ENCODE data around the gene DUSP16.
"Not testable (repeated sequence)": the region's sequence is repeated elsewhere in the genome, so short reads cannot be mapped to it uniquely, and the experiment has no call there.

DUSP16 gene

DNA sequence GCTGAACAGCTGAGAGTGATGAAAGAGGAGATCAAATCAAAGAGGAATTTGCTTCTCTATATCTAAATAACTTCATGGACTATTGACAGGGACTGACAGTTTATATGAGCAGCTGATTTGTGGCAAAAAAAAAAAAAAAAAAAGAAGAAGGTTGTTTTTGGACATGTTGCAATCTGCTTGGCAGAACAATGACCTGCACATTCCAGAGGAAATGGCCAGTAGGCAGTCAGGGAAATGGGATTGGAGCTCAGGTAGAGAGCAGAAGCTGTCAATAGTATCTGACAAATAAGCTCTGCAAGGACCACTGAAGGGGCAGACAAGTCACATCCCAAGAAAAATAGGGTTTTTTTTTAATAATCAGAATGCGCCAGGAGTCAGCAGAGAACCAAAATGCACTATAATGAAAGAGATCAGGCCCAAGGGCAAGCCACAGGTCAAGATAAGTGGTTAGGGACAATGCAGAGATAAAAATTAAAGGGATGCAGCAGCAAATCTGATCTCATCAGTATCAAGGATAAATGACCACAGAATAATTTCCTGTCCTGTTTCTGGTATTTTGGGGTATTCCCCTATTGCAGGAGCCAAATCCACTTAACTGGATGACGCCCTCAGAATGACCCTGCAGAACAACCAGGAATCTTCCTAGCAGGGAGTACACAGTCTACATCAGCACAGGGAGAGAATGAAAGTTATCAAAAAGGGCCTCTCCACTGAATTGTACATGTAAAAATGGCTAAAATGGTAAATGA, 22.6 kb upstream of the DUSP16 start:
- DNase-seq (ENCODE audit: low read depth in 2 of 2, low spot score in 1 of 2) = no peak

GRCh38 chr12:12583510-12584178, 21.0 kb upstream of the DUSP16 start:
- no peak for DNase-seq (ENCODE audit: low read depth in 2 of 2, low spot score in 1 of 2)

- no peak for DNase-seq (ENCODE audit: low read depth in 2 of 2, low spot score in 1 of 2)
Measured at GRCh38 chr12:12582895-12583303, 20.2 kb upstream of the DUSP16 start.

DNA sequence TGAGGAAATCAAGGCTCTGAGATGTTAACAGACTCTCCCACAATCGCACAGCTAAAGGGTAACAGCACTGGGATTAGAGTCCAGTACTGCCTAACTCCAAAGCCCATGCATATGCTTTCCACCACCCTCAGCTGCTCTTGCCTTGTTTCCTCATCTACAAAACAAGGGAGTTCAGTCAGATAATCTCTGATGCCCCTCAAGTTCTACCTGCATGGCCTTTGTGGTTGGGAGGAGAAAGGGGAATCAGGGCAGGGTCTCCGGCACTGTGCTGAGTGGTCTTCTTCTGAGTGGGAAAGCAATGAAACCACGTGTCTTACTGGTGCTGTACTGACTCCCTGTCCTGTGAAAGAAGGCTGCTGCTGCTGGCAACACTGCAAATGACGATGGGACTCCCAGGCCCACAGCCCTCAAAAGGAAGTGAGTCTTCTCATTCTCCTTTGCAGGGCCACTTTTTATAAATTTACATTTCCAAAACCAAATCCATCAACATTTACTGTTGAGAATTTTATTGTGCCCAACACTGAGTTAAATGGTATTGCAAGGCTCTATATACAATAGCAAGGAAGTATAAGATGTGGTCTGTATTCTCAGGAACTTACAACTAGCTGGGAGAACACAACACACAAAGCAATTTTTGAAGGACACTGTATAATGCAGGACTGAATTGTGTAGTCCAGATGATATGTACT, 19.7 kb upstream of the DUSP16 start:
- DNase-seq (ENCODE audit: low read depth in 2 of 2, low spot score in 1 of 2) = no peak

DNA sequence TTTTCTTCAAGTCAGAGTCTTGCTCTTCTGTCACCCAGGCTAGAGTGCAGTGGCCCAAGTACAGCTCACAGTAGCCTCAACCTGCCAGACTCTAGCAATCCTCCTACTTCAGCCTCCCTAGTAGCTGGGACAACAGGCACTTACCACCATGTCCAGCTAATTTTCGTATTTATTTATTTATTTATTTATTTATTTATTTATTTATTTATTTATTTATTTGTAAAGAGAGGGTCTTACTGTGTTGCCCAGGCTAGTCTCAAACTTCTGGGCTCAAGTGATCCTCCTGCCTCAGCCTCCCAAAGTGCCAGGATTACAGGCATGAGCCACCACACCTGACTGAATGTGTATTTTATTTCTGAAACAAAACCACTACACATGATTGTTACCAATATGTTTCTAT, 18.1 kb upstream of the DUSP16 start:
- DNase-seq (ENCODE audit: low read depth in 2 of 2, low spot score in 1 of 2) = not testable (repeated sequence)

DNA sequence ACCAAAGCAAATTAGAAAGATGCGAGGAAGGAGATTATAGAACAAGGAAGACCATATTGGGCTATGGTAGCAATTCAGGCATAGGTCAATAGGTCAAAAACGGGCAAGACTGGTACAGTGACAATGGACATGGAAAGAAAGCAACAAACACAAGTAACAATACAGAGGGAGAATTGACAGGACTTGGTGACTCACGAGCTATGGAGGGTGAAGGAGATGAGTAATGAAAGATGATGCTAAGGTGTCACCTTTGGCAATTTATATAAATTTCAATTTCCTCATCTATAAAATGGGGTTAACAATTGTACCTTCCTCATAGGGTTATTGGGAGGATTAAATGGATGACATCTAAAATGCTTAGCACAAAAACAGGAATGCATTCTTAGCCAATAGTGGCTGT, 15.1 kb upstream of the DUSP16 start:
- DNase-seq (ENCODE audit: low read depth in 2 of 2, low spot score in 1 of 2) = no peak

DNA sequence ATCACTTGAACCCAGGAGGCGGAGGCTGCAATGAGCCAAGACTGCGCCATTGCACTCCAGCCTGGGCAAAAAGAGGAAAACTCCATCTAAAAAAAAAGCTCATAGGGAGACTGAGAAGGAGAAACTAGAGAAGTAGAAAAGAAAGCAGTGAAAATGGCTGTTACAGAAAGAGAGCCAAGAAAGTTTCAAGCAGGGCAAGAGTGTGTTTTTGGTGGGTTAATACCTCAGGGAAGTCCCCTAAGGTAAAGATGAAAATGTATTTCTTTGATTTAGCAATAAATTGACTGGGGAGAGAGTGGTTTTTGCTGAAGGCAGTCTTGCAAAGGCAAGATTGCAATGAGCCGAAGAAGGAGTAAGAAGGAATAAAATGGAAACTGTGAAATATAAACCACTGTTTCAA, 10.0 kb upstream of the DUSP16 start:
- no peak for DNase-seq (ENCODE audit: low read depth in 2 of 2, low spot score in 1 of 2)

DNA sequence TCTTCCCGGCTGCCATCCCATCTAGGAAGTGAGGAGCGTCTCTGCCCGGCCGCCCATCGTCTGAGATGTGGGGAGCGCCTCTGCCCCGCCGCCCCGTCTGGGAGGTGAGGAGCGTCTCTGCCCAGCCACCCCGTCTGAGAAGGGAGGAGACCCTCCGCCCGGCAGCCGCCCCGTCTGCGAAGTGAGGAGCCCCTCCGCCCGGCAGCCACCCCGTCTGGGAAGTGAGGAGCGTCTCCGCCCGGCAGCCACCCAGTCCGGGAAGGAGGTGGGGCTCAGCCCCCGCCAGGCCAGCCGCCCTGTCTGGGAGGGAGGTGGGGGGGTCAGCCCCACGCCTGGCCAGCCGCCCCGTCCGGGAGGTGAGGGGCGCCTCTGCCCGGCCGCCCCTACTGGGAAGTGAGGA, 3.3 kb upstream of the DUSP16 start:
- not testable (repeated sequence) for DNase-seq (ENCODE audit: low read depth in 2 of 2, low spot score in 1 of 2)

DNA sequence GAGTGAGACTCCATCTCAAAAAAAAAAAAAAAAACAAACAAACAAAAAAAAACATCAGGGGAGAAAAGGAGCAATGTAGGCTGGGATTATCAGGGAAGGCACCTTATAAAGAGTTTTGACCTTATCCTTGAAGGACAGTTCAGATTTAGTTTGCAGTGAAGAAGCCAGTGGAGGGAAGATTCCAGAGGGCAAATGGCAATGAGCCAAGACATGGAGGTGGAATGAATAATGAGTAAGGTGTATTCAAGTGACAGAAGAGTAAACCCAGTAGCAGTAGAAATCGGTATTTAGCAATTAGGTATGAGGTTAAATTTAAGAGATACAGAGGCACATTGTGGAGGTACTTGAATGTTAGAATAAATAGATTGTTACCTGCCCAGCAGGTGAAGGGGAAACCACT, 2.2 kb upstream of the DUSP16 start:
- no peak for DNase-seq (ENCODE audit: low read depth in 2 of 2, low spot score in 1 of 2)

DNA sequence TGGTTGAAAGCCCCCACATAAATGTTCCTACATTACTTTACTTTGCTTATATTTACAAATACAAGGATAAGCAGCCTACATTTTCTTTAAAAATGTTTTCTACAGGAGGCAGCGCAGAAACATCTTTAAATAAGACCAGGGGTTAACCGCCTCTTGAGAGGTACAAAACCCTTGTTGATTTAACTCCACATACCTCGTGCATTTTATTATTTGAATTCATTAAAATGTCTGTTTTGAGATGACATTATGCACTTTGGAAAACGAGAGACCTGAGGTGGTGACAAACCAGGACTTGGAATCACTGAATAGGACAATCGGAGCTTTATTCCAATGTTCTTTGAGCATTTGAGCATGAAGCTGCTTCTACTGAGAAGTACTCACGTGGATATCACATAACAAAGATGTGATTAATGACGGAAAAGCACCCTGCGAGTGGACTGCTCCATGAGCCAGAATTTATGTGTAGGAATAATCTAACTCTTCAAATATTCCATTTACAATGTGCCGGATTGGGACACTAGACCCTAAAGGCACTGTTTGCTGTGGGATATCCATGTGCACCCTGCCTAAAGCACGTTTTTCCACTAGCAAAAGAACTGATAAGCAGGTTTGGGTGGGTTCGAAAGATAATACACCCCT, 746 bp upstream of the DUSP16 start:
- no peak for DNase-seq (ENCODE audit: low read depth in 2 of 2, low spot score in 1 of 2)

- no peak for DNase-seq (ENCODE audit: low read depth in 2 of 2, low spot score in 1 of 2)
Measured at GRCh38 chr12:12562016-12562483, 613 bp downstream of the DUSP16 start.

GRCh38 chr12:12561371-12562015, 1.2 kb downstream of the DUSP16 start:
- peak in 1 of 2 donors; percentile 8 for DNase-seq (ENCODE audit: low read depth in 2 of 2, low spot score in 1 of 2)

DNA sequence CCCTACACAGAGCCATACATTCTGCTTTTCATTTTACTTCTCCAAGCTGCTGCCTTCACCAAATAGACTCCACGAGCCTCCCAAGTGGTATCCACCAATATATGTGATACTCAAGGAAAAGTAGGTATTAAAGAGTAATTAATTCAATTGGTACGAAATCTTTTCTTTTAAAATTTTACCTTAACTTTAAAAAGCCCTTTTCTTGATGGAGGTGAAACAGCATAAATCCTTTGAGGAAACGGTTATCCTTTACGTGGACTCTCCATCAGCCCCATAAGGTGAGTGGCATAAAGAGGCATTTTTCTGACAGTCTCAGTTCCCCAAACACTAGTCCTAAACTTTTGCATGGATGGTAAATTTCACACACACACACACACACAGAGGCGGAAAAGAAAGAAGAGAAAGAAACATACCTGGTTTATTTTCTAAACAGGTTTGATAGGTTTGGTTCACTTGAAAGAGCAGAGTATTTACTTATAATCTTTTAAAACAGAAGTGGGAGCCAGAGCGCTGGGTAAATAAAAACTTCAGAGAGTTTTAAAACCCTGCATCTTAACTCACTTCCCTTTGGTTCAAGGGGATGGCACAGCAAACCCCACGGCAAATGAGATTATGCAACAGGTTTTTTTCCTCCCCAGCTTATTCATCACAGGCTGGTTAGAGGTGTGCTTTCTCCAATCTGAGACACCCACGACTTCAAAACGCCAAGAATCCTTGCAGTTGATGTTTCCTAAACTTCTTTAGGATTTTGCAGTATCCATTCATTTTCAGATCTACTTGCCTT, 1.9 kb downstream of the DUSP16 start:
- peak in 1 of 2 donors; percentile 16 for DNase-seq (ENCODE audit: low read depth in 2 of 2, low spot score in 1 of 2)

DNA sequence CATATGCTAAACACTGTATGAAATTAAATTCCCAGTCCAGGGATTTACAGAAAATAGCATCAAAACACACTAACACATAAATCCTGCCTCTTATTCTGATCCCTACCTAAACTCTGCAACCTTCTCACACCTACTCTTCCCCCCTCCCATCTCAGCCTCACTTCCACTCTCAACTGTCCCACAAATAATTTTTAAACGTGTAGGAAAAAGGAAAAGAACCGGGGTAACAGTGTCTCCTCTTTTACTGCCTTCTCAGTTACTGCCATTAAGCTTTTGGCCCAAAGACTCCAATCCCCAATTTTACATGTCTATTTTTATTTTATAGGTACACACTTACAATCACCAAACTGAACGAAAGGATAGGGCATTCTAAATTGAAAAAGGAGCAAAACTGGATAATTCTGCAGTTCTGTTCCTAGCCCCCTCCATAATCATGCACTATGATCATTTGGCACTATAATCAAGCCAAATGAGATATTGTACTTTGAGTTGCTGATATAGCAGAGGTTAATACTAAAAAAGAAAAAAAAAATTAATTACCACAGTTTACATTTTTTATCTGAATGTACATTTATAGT, 2.9 kb downstream of the DUSP16 start:
- no peak for DNase-seq (ENCODE audit: low read depth in 2 of 2, low spot score in 1 of 2)

DNA sequence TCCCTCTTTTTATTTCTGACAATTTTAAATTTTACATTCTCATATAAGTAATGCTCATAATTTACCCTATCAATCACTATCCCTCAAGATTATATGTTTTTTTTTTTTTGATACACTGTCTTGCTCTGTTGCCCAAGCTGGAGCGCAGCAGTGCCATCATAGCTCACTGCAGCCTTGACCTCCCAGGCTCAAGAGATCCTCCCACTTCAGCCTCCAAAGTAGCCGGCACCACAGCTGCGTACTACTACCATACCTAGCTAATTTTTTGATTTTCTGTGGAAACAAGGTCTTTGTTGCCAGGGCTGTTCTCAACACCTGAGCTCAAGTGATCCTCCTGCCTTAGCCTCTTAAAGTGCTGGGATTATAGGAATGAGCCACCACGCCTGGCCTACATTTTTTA, 4.4 kb downstream of the DUSP16 start:
- no peak for DNase-seq (ENCODE audit: low read depth in 2 of 2, low spot score in 1 of 2)

GRCh38 chr12:12557733-12558132, 4.9 kb downstream of the DUSP16 start:
- no peak for DNase-seq (ENCODE audit: low read depth in 2 of 2, low spot score in 1 of 2)

- DNase-seq (ENCODE audit: low read depth in 2 of 2, low spot score in 1 of 2) = no peak
Measured at GRCh38 chr12:12555656-12556055, 7.0 kb downstream of the DUSP16 start.

GRCh38 chr12:12553208-12553785, 9.4 kb downstream of the DUSP16 start:
- no peak for DNase-seq (ENCODE audit: low read depth in 2 of 2, low spot score in 1 of 2)

GRCh38 chr12:12551115-12551514, 11.5 kb downstream of the DUSP16 start:
- no peak for DNase-seq (ENCODE audit: low read depth in 2 of 2, low spot score in 1 of 2)

GRCh38 chr12:12550277-12550676, 12.4 kb downstream of the DUSP16 start:
- no peak for DNase-seq (ENCODE audit: low read depth in 2 of 2, low spot score in 1 of 2)

Data from stimulated activated CD8-positive, alpha-beta memory T cell treated with anti-CD3 and anti-CD28 coated beads, Interleukin-4, amount 100 ng/mL, for 4 hours (primary cell).